Measurements from ENCODE around the gene SEMA6D. TPM values are rescaled to one million over a fixed set of nuclear protein-coding genes. Genes with fewer than 3 reads are reported as not detected.

Gene SEMA6D
- total RNA-seq, 2 experiments from 2014 or later: not detected

DNA sequence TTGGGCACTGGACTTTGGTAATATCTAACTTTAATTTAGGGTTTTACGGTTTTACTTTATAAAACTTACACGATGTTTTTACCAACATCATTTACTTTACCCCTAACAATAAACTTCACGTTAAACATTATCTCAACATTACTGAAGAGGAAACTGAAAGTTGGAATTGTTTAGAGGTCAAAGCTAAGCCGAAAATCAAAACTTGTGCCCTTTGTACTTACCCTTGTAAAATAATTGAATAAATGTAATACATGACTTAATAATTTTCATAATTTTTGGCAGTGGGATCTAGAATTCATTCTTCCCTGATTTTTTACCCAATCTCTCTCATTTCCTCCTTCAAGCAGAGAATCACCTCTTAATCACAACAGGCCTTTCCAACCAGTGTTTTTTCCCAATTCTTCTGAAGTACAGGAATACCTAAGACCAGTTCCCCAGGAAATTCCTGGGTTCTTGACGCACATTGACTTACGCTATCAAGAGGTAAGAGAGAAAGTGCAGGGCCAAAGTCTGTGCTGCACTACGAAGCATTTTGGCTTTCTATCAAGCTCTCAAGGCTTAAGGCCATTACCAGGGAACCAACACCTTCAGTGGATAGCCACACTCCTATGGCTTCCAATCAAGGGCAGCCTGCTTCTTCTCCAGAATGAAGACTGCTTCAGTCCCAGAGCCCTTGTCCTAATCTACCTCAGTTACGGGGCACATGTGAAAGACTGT, 11.9 kb upstream of the SEMA6D start:
- CTCF ChIA-PET: no interaction called here
- Mint-ChIP-seq H3K4me1 (no peaks in the 10 kb centered on the region), H3K9me3 (no peaks in the 10 kb centered on the region), H3K4me3 (no peak overlapping the region), H3K36me3 (ENCODE audit: low read depth) (no peaks in the 10 kb centered on the region), H3K27ac (no peak overlapping the region), H3K27me3 (peaks cover 5% of the 10 kb centered on the region)
- POLR2A ChIA-PET: no interaction called here
- no peak for DNase-seq

DNA sequence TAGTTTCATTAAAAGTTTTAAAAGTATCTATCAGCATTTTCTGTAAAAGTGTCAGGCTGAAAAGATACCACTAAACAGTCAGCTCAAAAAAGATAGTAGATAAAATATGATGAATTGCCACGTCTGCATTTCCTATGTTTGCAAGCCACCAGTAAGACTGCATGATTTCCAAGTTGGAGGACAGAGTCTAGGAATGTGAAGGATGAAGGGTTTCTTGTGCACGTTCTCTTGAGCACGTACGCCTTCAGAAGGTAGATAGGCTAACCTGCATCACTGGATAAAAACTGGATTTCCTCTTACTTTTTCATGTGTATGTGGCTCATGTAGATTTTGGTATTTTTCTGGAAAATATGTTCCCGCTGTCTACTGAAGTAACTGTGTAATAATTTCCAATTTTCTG, 9.9 kb upstream of the SEMA6D start:
- no peak for DNase-seq
- no peak overlapping the region for H3K4me3 Mint-ChIP-seq
- H3K27me3 Mint-ChIP-seq: peaks cover 5% of the 10 kb centered on the region
- H3K27ac Mint-ChIP-seq: no peak overlapping the region
- POLR2A ChIA-PET: no interaction called here
- CTCF ChIA-PET: no interaction called here
- no peaks in the 10 kb centered on the region for H3K4me1 Mint-ChIP-seq
- no peaks in the 10 kb centered on the region for H3K36me3 Mint-ChIP-seq (ENCODE audit: low read depth)
- H3K9me3 Mint-ChIP-seq: no peaks in the 10 kb centered on the region

DNA sequence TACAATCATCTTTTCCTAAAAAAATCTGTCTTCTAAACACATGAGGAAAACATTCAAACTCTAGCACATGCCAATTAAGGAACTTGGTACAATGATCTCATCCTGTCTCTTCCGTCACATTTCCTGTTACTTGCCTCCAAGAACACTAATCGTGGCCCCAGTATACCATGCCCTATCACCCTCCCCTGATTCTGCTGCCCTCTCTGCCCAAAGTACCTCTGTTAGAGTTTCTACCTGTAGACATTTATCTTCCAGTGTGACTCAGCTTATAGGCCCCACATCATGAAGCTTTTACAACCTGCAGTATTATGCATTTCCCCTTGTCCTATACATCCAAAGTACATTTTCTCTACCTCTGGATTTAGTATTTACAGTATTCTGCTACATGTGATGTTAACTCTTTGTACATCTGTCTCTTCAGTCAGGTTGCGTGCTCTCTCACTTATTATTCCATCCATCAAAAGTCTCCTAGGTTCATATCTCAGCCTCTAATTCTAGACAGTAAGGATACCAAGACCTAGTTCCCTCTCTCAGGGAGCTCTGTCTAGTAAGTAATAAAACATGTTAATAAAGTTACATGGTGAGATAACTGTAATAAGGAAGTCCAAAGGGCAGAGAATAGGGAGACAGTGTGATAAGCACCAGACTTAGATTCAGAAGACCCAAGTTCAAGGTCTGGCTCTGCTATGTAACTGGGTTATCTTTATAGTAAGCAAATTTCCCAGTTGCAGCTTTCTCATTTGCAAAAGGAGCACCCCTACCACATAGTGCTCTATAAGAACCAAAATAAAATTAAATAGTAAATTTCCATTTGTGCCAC, 8.9 kb upstream of the SEMA6D start:
- no peaks in the 10 kb centered on the region for H3K4me1 Mint-ChIP-seq
- peaks cover 5% of the 10 kb centered on the region for H3K27me3 Mint-ChIP-seq
- H3K27ac Mint-ChIP-seq: no peak overlapping the region
- no peaks in the 10 kb centered on the region for H3K36me3 Mint-ChIP-seq (ENCODE audit: low read depth)
- no peaks in the 10 kb centered on the region for H3K9me3 Mint-ChIP-seq
- DNase-seq: no peak
- CTCF ChIA-PET: no interaction called here
- H3K4me3 Mint-ChIP-seq: no peak overlapping the region
- POLR2A ChIA-PET: no interaction called here

DNA sequence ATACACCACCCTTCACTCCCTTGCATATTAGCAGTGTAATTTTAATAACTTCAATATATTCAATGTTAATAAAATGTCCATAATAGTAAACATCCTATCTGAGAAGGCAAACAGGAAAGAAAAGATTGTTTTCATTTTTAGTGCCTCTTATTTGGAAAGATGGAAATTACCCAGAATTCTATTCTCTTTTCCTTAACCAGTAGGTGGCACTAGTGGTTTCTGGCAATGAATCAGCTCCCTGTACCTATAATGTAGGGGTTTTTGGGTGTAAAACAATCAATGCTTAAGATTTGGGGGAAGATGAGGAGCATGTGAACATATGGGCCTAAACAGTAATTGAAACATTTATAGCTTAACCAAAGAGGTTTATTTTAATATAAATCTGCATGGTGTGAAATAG, 5.7 kb upstream of the SEMA6D start:
- Mint-ChIP-seq H3K9me3 (no peaks in the 10 kb centered on the region), H3K4me3 (no peak overlapping the region), H3K36me3 (ENCODE audit: low read depth) (no peaks in the 10 kb centered on the region), H3K27me3 (peaks cover 23% of the 10 kb centered on the region), H3K27ac (no peak overlapping the region), H3K4me1 (no peaks in the 10 kb centered on the region)
- CTCF ChIA-PET: no interaction called here
- POLR2A ChIA-PET: no interaction called here
- DNase-seq: no peak

DNA sequence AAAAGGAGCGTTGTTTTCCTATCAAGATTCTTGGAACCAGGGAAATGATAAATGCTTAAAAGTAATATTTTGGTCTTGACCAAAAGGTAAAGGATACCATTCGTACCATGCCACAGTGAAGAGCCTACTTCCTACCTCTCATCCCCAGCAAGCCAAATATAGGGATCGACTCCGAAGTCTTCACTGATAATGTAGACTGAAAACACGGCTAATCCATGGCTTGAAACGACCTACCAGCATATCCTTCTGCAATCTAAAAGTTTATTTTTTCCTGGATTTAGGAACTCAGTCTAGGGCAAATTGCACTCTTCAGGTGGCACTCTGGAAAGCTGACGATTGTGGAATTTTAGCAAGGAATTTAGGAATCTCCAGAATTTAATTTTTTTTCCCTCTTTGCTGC, 1.9 kb upstream of the SEMA6D start:
- CTCF ChIA-PET: no interaction called here
- Mint-ChIP-seq H3K9me3 (no peaks in the 10 kb centered on the region), H3K36me3 (ENCODE audit: low read depth) (no peaks in the 10 kb centered on the region), H3K4me3 (no peak overlapping the region), H3K27me3 (peaks cover 45% of the 10 kb centered on the region), H3K27ac (no peak overlapping the region), H3K4me1 (peaks cover 1% of the 10 kb centered on the region)
- POLR2A ChIA-PET: no interaction called here
- no peak for DNase-seq

DNA sequence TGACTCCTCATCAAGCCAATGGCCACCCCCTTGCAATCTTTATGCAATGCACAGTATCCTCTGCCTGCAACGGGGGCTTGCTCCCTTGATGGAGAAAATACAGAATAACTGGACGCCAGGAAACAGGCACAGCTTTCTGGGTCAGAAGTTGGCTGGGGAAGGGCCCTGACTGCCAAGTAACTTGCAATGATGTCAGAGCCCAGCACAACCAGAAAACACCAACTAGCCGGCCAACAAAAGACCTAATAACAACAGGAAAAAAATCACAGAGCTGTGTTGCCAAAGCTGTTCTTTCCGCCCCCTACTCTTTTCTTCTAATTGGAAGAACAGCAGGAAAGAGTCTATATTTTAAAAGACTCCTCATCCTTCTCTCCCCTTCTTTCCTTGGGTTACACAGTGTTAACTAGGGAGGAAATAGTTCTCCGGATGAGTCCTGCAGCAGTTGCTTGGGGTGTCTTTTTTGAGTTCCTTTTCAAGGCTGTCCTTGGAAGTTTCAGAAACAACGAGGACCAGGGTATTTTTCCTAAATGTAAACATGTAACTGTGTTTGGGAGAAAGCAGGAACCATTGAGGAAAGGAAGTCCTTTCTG, 1.4 kb upstream of the SEMA6D start:
- no peak overlapping the region for H3K4me3 Mint-ChIP-seq

DNA sequence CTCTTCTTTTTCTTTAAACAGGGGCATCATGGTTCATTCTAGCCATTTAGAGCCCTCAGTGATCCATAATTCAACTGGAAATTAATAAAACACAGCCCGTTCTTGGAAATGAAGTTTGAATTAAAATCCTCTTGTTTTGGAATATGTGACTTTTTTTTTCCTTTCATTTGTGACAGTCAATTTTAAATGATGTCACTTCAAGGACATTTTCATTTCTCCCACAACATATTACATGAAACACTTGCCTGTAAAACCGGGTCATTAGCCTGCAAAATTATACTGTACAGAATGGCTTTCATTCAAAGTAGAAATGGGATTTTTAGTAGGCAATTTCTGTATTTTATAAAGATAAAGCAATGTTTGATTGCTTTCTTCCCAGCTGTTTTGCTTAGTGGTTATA, 789 bp upstream of the SEMA6D start:
- peaks cover 1% of the 10 kb centered on the region for H3K4me1 Mint-ChIP-seq
- H3K4me3 Mint-ChIP-seq: no peak overlapping the region
- H3K36me3 Mint-ChIP-seq (ENCODE audit: low read depth): no peaks in the 10 kb centered on the region
- H3K27me3 Mint-ChIP-seq: peaks cover 50% of the 10 kb centered on the region
- POLR2A ChIA-PET: no interaction called here
- no peak overlapping the region for H3K27ac Mint-ChIP-seq
- H3K9me3 Mint-ChIP-seq: no peaks in the 10 kb centered on the region
- CTCF ChIA-PET: no interaction called here
- DNase-seq: no peak

More for the DNA sequence above, 1.4 kb upstream of the SEMA6D start:
- H3K27me3 Mint-ChIP-seq: peaks cover 47% of the 10 kb centered on the region
- H3K9me3 Mint-ChIP-seq: no peaks in the 10 kb centered on the region
- ChIA-PET POLR2A (no interaction called here), CTCF (no interaction called here)
- DNase-seq: no peak
- peaks cover 1% of the 10 kb centered on the region for H3K4me1 Mint-ChIP-seq
- no peak overlapping the region for H3K27ac Mint-ChIP-seq
- H3K36me3 Mint-ChIP-seq (ENCODE audit: low read depth): no peaks in the 10 kb centered on the region

DNA sequence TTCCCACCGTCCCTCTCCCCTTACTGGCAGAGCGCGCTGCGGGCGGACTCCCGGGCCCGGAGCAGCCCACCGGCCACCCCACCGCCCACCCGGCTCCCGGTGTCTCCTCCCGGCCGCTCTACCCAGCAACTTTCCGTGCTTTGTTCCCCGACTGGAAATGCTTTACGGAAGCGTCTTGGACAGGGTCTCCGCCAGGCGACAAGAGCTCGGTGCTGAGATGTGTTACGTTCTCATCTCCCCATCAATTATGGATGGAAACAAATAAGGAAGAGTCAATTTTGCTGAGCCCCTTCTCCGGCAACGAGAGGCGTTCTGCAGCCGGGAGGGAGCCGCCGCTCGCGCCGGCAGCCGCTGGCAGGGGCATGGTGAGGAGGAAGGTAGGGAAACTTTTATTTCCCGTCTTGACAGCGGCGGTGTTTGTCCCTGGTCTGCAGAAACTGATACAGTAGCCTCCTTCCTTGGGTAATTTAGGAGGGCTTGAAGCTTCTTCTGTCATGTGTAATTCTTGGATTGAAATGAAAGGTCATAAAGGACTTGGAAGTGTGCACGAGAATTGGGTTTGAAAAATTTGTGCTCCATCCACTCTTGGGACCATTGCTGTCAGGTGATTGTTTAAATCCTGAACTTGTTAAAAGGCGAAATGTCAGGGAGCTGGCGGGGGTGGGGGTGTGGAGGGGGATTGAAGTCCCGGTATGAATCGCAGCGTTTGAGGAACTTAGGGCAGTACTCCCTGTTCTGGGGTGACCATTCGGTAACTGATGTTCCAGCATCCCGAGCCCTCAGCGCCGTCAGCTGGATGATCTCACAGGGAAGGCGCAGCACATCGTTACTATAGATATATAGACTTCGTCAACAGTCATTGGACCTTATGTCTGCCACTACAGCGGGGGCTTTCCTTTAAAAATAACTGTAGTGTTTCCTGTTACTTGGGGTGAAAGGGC, 1.5 kb downstream of the SEMA6D start:
- Mint-ChIP-seq H3K27ac (no peak overlapping the region), H3K27me3 (peaks cover 52% of the 10 kb centered on the region), H3K4me1 (peaks cover 1% of the 10 kb centered on the region), H3K4me3 (no peak overlapping the region), H3K36me3 (ENCODE audit: low read depth) (no peaks in the 10 kb centered on the region), H3K9me3 (no peaks in the 10 kb centered on the region)
- ChIA-PET POLR2A (no interaction called here), CTCF (interaction anchor here (1.2 kb wide), 1 partner anchor 90 kb away, joined by 3 read pairs; no protein-coding TSS in a partner anchor)
- DNase-seq: no peak

DNA sequence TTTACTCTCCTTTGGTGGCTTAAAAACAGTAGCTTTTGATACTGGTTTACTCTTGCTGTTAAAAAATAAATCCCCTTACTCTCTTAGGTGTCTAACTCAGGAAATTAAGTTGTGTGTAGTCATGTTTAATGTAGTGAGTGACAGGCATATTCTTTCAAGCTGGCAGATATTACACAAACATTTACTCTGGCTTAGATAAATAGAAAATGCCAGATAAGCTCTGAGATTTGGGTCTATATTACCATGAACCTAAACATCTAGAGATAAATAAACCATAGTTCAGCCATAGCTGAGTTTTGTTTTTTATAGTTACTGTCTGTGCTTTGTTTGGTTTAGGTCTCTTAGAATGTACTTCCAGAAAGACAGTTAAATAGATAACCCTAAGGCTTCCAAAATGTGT, 2.4 kb downstream of the SEMA6D start:
- POLR2A ChIA-PET: no interaction called here
- no peak overlapping the region for H3K4me3 Mint-ChIP-seq
- CTCF ChIA-PET: no interaction called here
- H3K36me3 Mint-ChIP-seq (ENCODE audit: low read depth): no peaks in the 10 kb centered on the region
- no peaks in the 10 kb centered on the region for H3K9me3 Mint-ChIP-seq
- H3K27me3 Mint-ChIP-seq: peaks cover 48% of the 10 kb centered on the region
- H3K27ac Mint-ChIP-seq: no peak overlapping the region
- DNase-seq: no peak
- H3K4me1 Mint-ChIP-seq: peaks cover 1% of the 10 kb centered on the region

DNA sequence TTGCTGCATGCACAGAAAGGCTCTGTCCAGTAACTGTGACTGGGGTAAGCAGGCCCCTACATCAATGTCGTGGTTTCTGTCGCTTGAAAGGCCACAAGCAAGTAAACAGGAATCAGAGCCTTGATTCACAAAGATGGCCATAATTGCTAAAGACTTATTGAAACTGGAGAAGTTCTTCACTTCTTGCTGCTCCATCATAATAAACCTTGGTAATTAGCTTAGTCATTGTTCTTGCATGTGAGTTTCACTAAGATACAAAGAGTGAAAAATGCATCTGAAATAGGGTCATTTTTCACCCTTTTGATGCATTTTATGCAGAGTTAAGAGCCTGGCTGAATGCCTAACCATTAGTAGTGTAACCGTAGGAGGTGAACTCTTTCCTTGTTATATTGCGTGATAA, 3.2 kb downstream of the SEMA6D start:
- Mint-ChIP-seq H3K9me3 (no peaks in the 10 kb centered on the region), H3K4me3 (no peak overlapping the region), H3K36me3 (ENCODE audit: low read depth) (no peaks in the 10 kb centered on the region), H3K4me1 (peaks cover 1% of the 10 kb centered on the region), H3K27ac (no peak overlapping the region), H3K27me3 (peaks cover 44% of the 10 kb centered on the region)
- CTCF ChIA-PET: no interaction called here
- no peak for DNase-seq
- POLR2A ChIA-PET: no interaction called here

DNA sequence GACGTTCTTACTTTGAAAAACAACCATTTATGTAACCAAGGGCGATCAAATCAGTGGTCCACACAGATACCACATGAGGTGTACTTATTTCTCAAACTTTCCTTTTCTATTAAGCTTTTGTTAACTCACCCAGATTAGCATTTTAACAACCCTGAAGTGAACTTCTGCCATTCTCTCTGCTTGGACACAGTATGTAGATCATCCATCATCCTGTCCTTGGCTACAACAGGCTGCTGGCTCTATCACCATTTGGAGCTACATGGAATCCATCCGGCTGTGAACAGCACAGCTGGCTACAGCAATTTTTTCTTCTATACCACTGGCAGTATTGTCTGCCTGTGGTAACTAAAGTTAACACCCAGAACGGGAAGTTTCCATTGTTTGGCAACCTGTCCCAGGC, 4.4 kb downstream of the SEMA6D start:
- peaks cover 1% of the 10 kb centered on the region for H3K4me1 Mint-ChIP-seq
- CTCF ChIA-PET: no interaction called here
- H3K27me3 Mint-ChIP-seq: peaks cover 34% of the 10 kb centered on the region
- no peaks in the 10 kb centered on the region for H3K9me3 Mint-ChIP-seq
- H3K36me3 Mint-ChIP-seq (ENCODE audit: low read depth): no peaks in the 10 kb centered on the region
- no peak for DNase-seq
- POLR2A ChIA-PET: no interaction called here
- no peak overlapping the region for H3K27ac Mint-ChIP-seq
- no peak overlapping the region for H3K4me3 Mint-ChIP-seq

DNA sequence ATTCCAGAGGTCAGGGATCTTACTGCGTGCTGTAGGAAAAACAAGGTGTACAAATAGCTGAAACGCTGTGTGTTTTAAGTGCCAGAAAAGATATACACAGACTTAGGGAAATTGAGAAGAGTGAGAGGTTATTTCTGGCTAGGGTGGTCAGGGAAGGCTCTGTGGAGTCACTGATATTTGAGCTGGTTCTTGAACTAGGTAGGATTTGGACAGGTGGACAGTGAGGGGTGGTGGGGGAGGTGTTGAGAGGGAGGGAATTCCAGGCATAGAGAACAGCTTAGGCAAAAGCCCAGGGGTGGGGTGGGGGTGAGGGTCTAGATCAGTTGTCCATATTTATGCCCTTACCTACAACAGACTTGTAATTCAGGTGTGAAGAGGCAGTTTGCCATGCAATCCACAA, 7.0 kb downstream of the SEMA6D start:
- ChIA-PET CTCF (no interaction called here), POLR2A (no interaction called here)
- Mint-ChIP-seq H3K4me3 (no peak overlapping the region), H3K9me3 (no peaks in the 10 kb centered on the region), H3K27ac (no peak overlapping the region), H3K27me3 (peaks cover 17% of the 10 kb centered on the region), H3K4me1 (no peaks in the 10 kb centered on the region), H3K36me3 (ENCODE audit: low read depth) (no peaks in the 10 kb centered on the region)
- DNase-seq: no peak

DNA sequence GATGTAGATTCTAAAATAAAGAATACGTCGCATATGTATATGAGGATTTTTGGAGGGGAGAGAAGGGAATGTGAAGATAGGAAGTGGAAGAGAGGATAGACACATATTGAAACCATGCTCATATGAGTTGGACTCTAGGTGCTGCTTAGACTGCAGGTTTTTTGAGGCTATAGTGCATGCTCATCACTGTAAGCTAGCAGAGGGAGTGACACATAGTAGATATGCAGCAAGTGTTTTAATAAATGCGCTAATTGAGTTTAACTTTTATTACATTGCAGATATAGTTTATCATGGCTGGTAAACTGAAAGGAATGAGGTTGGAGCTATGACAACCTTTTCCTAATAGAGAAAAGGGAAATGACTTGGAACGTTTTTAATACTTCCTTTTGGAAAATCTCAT, 7.7 kb downstream of the SEMA6D start:
- Mint-ChIP-seq H3K27me3 (peaks cover 11% of the 10 kb centered on the region), H3K4me3 (no peak overlapping the region), H3K9me3 (no peaks in the 10 kb centered on the region), H3K36me3 (ENCODE audit: low read depth) (no peaks in the 10 kb centered on the region), H3K27ac (no peak overlapping the region), H3K4me1 (no peaks in the 10 kb centered on the region)
- POLR2A ChIA-PET: no interaction called here
- CTCF ChIA-PET: no interaction called here
- DNase-seq: no peak

Data from activated CD4-positive, alpha-beta T cell treated with anti-CD3 and anti-CD28 coated beads, Interleukin-2, amount 10 ng/mL, durations not matched to agents 7 days and 5 days (primary cell).